B cell (primary cell): ENCODE results near the gene LIF.

Source experiments
- EZH2 ChIP-seq: IDR thresholded peaks from 2 replicates; pipeline ENCODE4 v1.6.1; 2012; ENCODE audit warnings: borderline replicate concordance, low read depth, mild to moderate bottlenecking, moderate library complexity, low read length; ENCODE audit not compliant: insufficient read depth, poor library complexity, severe bottlenecking
- TF ChIP-seq, protein P1 (sequence below): fragments of 200-600 bp; IDR thresholded peaks from one replicate; pipeline ENCODE4 v1.8.0; 2022; ENCODE audit warnings: antibody characterized with exemption, mild to moderate bottlenecking

DNA sequence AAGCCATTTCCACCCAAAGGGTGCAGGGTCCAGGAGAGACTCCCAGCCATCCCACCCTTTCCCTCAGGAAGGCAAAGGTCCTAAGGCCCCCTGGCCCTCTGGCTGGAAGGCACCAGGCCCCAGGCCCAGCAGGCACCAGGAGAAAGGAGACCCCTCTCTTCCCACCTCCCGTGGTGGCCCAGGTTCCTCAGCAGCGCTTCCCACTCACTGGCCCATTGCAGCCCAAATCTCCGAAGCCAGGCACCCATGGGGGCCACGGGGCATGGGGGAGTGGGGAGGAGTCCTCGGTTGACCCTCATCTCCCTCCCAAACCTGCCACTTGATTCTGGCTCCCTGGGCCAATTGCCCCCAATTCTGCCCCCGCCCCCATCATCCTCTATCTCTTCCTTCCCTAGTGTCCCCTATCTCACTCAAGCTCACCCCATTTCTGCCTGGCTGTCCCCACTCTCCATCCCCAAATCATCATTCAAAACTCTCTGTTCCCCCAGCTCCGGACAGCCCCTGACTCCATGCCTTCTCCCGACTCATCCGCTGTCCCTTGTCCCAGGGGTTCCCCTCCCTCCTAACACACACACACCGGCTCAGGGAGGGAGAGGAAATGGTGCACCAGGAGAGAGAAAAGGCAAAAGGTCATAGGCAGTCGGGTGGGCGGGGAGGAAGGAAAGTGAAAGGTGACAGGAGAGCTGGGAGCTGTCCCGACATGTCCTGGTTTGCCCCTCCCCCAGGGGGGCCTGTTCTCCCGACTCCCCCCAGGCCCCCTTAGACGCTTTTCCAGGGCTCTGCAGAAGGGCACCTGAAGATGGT is 1.2 kb downstream of the LIF start:
- TF ChIP-seq, protein P1, sequence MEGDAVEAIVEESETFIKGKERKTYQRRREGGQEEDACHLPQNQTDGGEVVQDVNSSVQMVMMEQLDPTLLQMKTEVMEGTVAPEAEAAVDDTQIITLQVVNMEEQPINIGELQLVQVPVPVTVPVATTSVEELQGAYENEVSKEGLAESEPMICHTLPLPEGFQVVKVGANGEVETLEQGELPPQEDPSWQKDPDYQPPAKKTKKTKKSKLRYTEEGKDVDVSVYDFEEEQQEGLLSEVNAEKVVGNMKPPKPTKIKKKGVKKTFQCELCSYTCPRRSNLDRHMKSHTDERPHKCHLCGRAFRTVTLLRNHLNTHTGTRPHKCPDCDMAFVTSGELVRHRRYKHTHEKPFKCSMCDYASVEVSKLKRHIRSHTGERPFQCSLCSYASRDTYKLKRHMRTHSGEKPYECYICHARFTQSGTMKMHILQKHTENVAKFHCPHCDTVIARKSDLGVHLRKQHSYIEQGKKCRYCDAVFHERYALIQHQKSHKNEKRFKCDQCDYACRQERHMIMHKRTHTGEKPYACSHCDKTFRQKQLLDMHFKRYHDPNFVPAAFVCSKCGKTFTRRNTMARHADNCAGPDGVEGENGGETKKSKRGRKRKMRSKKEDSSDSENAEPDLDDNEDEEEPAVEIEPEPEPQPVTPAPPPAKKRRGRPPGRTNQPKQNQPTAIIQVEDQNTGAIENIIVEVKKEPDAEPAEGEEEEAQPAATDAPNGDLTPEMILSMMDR = no peak
- TF ChIP-seq EZH2 = no peak
